Activated CD4-positive, alpha-beta memory T cell treated with anti-CD3 and anti-CD28 coated beads for 36 hours (primary cell): ENCODE measurements around the gene ATG101. TPM values are rescaled to one million over a fixed set of nuclear protein-coding genes. Genes with fewer than 3 reads are reported as not detected.
A peak's percentile ranks its signal among the peaks of the same experiment; 100 is the strongest.

Experiments
- CTCF ChIA-PET: fragments of 350-600 bp; sonication (Branson Sonifier 250); formaldehyde crosslinking; loops from one replicate; lab custom pipeline; 2021; ENCODE audit warnings: antibody characterized with exemption, inconsistent platforms; lab: Charles Lee
- POLR2A ChIA-PET: fragments of 350-600 bp; sonication (Branson Sonifier 250); formaldehyde crosslinking; loops from one replicate; lab custom pipeline; 2021; ENCODE audit warnings: antibody characterized with exemption; lab: Charles Lee
- DNase-seq: peaks from one replicate; pipeline ENCODE4 v3.0.0-alpha.2; 2020
- H3K27ac Mint-ChIP-seq: one replicate; pipeline ENCODE4 v1.8.0; 2021; ENCODE audit warnings: mixed read lengths
- H3K27me3 Mint-ChIP-seq: one replicate; pipeline ENCODE4 v1.8.0; 2021; ENCODE audit warnings: mixed read lengths
- H3K36me3 Mint-ChIP-seq: one replicate; pipeline ENCODE4 v1.8.0; 2021; ENCODE audit warnings: mixed read lengths
- H3K4me1 Mint-ChIP-seq: one replicate; pipeline ENCODE4 v1.8.0; 2021; ENCODE audit warnings: low read depth, mixed read lengths
- H3K4me3 Mint-ChIP-seq: one replicate; pipeline ENCODE4 v1.8.0; 2021; ENCODE audit warnings: mild to moderate bottlenecking, mixed read lengths
- H3K9me3 Mint-ChIP-seq: one replicate; pipeline ENCODE4 v1.8.0; 2021; ENCODE audit warnings: mixed read lengths
- intact Hi-C: fragments of 100-400 bp; cut with micrococcal nuclease; formaldehyde crosslinking; loops from one replicate; pipeline ENCODE4 v1.15.1; 2023
- total RNA-seq, 2 experiments: library from RNA; stranded (reverse); gene quantifications; one replicate each; pipeline ENCODE4 v1.2.3, GENCODE V29; 2021

ATG101 gene, protein sequence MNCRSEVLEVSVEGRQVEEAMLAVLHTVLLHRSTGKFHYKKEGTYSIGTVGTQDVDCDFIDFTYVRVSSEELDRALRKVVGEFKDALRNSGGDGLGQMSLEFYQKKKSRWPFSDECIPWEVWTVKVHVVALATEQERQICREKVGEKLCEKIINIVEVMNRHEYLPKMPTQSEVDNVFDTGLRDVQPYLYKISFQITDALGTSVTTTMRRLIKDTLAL
- 10 to 100 TPM; 35.7 to 38.0 TPM for total RNA-seq

DNA sequence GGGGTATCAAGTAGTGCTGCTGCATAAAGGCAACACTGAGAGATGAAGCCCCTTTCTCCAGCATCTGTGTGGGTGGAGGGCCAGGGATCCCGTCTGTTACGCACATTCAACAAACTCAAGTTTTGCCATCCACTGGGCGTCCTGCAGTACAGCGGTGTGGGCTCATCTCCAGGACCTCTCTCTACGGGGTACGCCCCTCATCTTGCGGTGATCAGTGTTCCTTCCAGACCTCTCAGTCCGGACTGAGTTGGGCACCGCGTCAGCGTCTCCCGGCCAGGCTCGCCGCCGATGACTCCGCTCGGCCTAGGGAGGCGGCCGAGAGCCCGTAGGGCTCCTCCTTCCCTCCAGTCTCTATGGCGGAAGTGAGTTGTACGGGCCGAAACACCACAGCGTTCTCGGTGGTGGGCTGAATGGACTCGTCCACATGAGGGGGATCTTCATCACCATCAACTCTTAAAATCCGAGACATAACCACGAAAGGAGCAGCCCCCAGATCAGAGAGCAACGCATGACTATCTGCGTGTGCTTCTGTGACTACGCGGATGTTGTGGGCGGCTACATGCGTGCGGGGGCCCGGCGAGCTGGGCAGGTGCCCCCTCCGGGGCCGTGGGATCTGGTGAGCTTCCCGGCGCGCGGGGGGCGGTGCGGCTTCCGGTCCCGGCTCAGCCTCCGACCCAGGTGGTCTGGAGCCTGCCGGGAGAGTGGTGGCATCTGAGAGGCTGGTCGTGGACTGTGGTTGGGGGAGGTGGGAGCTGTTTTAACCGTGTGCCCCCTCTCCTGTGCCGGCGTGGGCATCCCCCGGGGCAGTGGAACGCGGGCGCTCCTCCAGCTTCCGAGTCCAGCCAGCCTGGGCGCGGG is at the start of gene ATG101:
ATG101 (plus strand) TSS at position 652 of the 858 bp plus-strand sequence. CDS start 3,673 bp downstream, outside the sequence.
- ChIA-PET POLR2A (interaction anchor here (0.9 to 3.1 kb wide), 10 partner anchors 11 to 174 kb away, joined by 3 to 19 read pairs (median 4); partner anchors contain the start of genes NR4A1 and TAMALIN), CTCF (interaction anchor here (0.8 to 16.3 kb wide), 16 partner anchors 10 to 937 kb away, joined by 3 to 407 read pairs (median 4); partner anchors contain the start of genes EIF4B and NR4A1)
- Mint-ChIP-seq H3K27ac (peak within 1 kb of the TSS; percentile 98), H3K36me3 (peaks cover 15% of the 10 kb centered on the region), H3K4me1 (peaks cover 47% of the 10 kb centered on the region), H3K27me3 (no peaks in the 10 kb centered on the region), H3K9me3 (no peaks in the 10 kb centered on the region), H3K4me3 (peak within 1 kb of the TSS; percentile 91)
- DNase-seq: peak; percentile 91
- intact Hi-C loops: loop anchor here (1.0 to 5.0 kb wide), 4 partner anchors 18 to 48 kb away; partner anchors contain the start of gene NR4A1

DNA sequence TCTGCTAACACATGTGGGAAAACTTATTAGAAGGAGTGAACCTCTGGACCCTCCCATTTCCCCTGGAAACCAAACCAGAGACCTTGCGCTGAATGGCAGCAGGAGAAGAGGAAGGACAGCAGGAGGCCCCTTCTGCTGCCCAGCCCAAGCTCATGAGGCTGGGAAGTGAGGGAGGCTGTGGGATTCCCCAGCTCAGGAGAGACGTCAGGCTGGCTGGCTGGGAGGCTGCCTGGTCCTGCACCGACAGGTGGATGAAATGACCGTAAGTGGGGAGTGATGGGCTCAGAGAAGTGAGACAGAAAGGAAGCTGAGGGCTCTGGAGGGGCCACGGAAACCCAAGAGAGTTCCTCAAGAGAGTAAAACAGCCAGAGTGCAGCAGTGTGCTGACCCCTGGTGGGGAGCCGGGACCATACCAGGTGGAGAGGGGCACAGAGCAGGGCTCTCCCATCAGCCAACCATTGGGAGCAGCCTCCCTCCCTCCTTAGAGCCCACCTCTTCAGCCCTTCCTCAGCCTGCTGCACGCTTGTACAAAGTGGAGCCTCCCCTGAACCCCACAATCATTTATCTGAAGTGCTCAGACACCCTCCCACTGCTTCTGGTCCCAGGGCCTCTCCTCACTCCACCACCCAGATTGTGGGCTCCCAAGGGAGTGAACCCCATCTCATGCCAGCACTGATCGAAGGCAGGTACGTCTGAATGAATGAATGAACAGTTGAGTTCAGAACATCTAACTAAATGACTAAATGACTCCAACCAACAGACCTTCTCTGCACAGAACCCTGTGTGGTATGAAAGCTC is 49.0 kb upstream of the ATG101 start:
- POLR2A ChIA-PET: interaction anchor here (1.0 to 4.5 kb wide), 4 partner anchors 12 to 28 kb away, joined by 4 to 28 read pairs (median 4); partner anchors contain the start of gene TAMALIN
- H3K9me3 Mint-ChIP-seq: no peaks in the 10 kb centered on the region
- intact Hi-C loops: loop anchor here (1.0 kb wide), 1 partner anchor 27 kb away; no protein-coding TSS in a partner anchor
- H3K36me3 Mint-ChIP-seq: no peaks in the 10 kb centered on the region
- no peak overlapping the region for H3K27ac Mint-ChIP-seq
- peaks cover 27% of the 10 kb centered on the region for H3K4me1 Mint-ChIP-seq
- CTCF ChIA-PET: interaction anchor here (0.6 to 15.9 kb wide), 21 partner anchors 9 to 861 kb away, joined by 3 to 438 read pairs (median 6); partner anchors contain the start of genes ANKRD33, ATG101, NR4A1 and SMIM41
- no peak overlapping the region for H3K4me3 Mint-ChIP-seq
- DNase-seq: peak; percentile 77
- H3K27me3 Mint-ChIP-seq: no peaks in the 10 kb centered on the region

DNA sequence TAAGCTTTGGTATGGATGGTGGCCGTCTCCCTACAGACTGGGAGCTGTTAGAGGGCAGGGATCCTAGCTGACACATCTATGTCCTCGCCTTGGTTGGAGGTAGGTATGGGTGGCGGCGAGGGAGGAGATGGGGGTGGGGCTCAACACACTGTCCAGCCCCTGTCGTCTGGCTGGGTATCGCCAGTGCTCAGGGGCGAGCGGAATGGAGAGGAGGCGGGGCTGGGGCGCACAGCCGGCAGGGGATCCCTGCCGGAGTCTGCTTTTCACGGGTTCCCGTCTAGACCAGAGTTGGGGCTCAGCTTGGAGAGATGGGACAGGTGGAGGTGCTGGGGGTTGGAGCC is 47.0 kb upstream of the ATG101 start:
- H3K27ac Mint-ChIP-seq: no peak overlapping the region
- ChIA-PET CTCF (interaction anchor here (0.7 to 15.9 kb wide), 24 partner anchors 10 to 978 kb away, joined by 3 to 438 read pairs (median 9); partner anchors contain the start of genes ATG101, NR4A1, SMIM41 and TAMALIN), POLR2A (interaction anchor here (1.0 to 4.5 kb wide), 5 partner anchors 10 to 47 kb away, joined by 3 to 28 read pairs (median 4); partner anchors contain the start of genes ATG101 and TAMALIN)
- intact Hi-C loops: loop anchor here (1.0 kb wide), 2 partner anchors 16 to 72 kb away; partner anchors contain the start of gene ACVR1B
- DNase-seq: peak; percentile 57
- no peaks in the 10 kb centered on the region for H3K36me3 Mint-ChIP-seq
- H3K4me3 Mint-ChIP-seq: peak overlapping the region; percentile 79
- no peaks in the 10 kb centered on the region for H3K9me3 Mint-ChIP-seq
- H3K4me1 Mint-ChIP-seq: peaks cover 32% of the 10 kb centered on the region
- H3K27me3 Mint-ChIP-seq: no peaks in the 10 kb centered on the region

DNA sequence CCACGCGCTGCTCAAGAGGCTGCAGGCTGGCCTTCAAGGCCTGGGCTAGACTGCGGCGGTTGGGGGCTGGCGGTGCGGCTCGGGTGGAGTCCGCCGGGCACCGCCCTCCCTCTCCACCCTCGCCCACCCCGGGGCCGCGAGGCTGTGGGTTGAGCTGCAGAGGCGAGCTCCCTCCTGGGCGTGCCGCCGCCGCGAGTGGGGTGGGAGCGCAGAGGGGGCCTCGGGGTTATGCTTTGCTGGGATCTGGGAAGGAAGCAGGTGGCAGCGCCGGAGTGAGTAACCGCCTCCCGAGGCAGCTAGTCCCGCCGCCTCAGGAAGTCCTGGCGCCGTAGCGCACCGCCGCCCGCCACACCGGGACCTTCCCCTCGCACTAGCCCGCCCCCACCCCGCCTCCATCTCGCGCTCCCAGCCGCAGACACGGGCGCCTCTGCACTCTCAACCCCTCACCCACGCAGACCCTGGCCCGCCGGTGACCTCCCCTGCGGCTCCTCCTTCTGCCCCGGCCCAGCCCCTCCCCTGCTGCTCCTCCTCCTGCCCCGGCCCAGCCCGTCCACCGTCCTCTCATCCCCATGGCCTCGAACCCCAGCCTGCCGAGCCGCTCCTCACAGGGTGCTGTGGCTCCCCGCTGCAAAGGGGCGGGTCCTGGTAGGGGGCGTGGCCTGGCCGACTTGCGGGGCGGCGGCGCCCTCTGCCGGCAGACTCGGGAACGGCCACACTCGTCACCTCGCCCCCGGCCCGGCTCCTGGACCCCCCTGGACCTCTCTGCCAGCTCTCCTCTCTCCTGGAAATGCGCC is 46.4 kb upstream of the ATG101 start:
- H3K4me3 Mint-ChIP-seq: peak overlapping the region; percentile 79
- H3K27ac Mint-ChIP-seq: peak overlapping the region; percentile 91
- ChIA-PET CTCF (interaction anchor here (0.7 to 15.9 kb wide), 30 partner anchors 9 to 978 kb away, joined by 3 to 438 read pairs (median 8); partner anchors contain the start of genes ATG101, NR4A1, SMIM41 and TAMALIN), POLR2A (interaction anchor here (1.0 to 4.5 kb wide), 5 partner anchors 9 to 47 kb away, joined by 3 to 28 read pairs (median 4); partner anchors contain the start of genes ATG101 and TAMALIN)
- intact Hi-C loops: loop anchor here (1.0 kb wide), 2 partner anchors 16 to 72 kb away; partner anchors contain the start of gene ACVR1B
- H3K9me3 Mint-ChIP-seq: no peaks in the 10 kb centered on the region
- no peaks in the 10 kb centered on the region for H3K27me3 Mint-ChIP-seq
- no peaks in the 10 kb centered on the region for H3K36me3 Mint-ChIP-seq
- peak; percentile 95 for DNase-seq
- H3K4me1 Mint-ChIP-seq: peaks cover 32% of the 10 kb centered on the region

DNA sequence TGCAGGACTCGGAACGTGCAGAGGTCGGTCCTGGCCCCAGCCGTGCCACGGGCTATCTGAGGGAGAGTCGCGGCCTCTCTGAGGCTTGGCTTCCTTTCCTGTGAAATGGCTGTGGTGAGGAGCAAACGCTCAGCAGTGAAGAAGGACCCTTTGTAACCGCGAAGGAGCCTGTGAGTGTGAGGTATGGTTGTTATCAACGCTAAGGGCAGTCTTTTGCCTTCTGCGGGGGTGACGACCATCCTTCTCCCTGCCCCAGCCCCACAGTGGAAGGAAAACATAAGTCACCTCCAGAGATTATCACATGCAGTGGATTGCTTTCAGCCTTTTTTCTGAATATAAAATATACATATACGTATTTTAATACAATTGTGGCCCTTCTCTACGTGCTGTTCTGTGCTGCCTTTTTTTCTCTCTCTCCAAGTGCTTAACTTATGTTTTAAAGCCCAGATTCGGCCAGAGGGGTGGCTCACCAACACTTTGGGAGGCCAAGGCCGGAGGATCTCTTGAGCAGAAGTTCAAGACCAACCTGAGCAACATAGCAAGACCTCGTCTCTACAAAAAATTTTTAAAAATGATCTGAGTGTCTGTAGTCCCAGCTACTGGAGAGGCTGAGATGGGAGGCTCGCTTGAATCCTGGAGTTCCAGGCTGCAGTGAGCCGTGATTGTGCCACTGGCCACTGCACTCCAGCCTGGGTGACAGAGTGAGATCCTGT is 45.6 kb upstream of the ATG101 start:
- ChIA-PET POLR2A (interaction anchor here (0.6 to 4.5 kb wide), 8 partner anchors 9 to 138 kb away, joined by 3 to 28 read pairs (median 8); partner anchors contain the start of genes ATG101, NR4A1 and TAMALIN), CTCF (interaction anchor here (0.7 to 15.9 kb wide), 29 partner anchors 8 to 1175 kb away, joined by 3 to 438 read pairs (median 10); partner anchors contain the start of genes ATG101, NR4A1, SMIM41 and TAMALIN)
- peaks cover 32% of the 10 kb centered on the region for H3K4me1 Mint-ChIP-seq
- intact Hi-C loops: loop anchor here (1.0 to 2.0 kb wide), 4 partner anchors 17 to 99 kb away; partner anchors contain the start of gene ACVR1B
- no peaks in the 10 kb centered on the region for H3K9me3 Mint-ChIP-seq
- no peaks in the 10 kb centered on the region for H3K36me3 Mint-ChIP-seq
- no peaks in the 10 kb centered on the region for H3K27me3 Mint-ChIP-seq
- DNase-seq: no peak
- H3K27ac Mint-ChIP-seq: peak overlapping the region; percentile 91
- H3K4me3 Mint-ChIP-seq: peak overlapping the region; percentile 79

DNA sequence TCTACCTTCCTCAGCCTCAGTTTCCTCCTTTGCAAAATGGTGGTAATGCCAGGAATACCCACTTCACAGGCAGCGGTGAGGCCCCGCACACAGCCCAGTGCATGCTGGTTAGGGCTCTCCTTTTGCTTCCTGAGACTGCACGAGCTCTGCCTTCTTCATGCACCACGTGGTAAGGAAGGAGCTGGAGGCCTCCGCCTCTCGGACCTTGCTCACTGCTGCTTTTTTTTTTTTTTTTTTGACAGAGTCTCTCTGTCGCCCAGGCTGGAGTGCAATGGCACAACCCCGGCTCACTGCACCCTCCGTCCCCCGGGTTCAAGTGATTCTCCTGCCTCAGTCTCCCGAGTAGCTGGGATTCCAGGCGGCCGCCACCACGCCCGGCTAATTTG is 44.9 kb upstream of the ATG101 start:
- H3K4me3 Mint-ChIP-seq: peak overlapping the region; percentile 79
- no peaks in the 10 kb centered on the region for H3K9me3 Mint-ChIP-seq
- CTCF ChIA-PET: interaction anchor here (0.6 to 15.9 kb wide), 42 partner anchors 8 to 1174 kb away, joined by 3 to 438 read pairs (median 7); partner anchors contain the start of genes ACVR1B, ATG101, NR4A1 and SMIM41
- DNase-seq: peak; percentile 85
- no peaks in the 10 kb centered on the region for H3K27me3 Mint-ChIP-seq
- no peaks in the 10 kb centered on the region for H3K36me3 Mint-ChIP-seq
- POLR2A ChIA-PET: interaction anchor here (0.5 to 4.5 kb wide), 13 partner anchors 9 to 139 kb away, joined by 3 to 28 read pairs (median 4); partner anchors contain the start of genes ATG101, NR4A1 and TAMALIN
- peaks cover 32% of the 10 kb centered on the region for H3K4me1 Mint-ChIP-seq
- peak overlapping the region; percentile 91 for H3K27ac Mint-ChIP-seq
- intact Hi-C loops: loop anchor here (1.0 to 2.0 kb wide), 10 partner anchors 8 to 100 kb away; partner anchors contain the start of genes ATG101 and NR4A1

DNA sequence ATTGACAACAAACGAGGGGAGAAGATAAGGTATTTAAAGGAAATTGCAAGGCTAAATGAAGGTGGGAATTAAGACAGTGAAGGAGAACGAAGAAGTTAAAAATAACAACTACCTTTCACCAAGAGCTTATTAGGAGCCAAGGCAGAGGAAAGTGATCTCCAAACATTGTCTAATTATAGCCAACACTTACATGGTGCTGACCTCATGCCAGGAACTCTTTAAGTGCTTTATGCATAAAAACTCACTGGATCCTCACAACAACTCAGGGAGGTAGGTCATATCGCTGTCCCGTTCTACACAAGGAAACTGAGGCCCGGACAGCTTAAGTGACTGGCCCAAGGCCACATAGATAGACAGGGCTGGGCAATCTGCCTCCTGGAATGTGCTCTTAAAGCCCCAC is 43.5 kb upstream of the ATG101 start:
- CTCF ChIA-PET: interaction anchor here (0.7 to 15.9 kb wide), 33 partner anchors 12 to 1599 kb away, joined by 3 to 438 read pairs (median 9); partner anchors contain the start of genes ACVR1B, ATG101, NR4A1 and SMIM41
- Mint-ChIP-seq H3K4me1 (peaks cover 20% of the 10 kb centered on the region), H3K4me3 (peak overlapping the region; percentile 79), H3K36me3 (no peaks in the 10 kb centered on the region), H3K27ac (no peak overlapping the region), H3K9me3 (no peaks in the 10 kb centered on the region), H3K27me3 (no peaks in the 10 kb centered on the region)
- no peak for DNase-seq
- intact Hi-C loops: no loop called here
- POLR2A ChIA-PET: interaction anchor here (0.7 to 2.4 kb wide), 4 partner anchors 25 to 92 kb away, joined by 3 to 18 read pairs (median 9); partner anchors contain the start of genes ATG101 and NR4A1

DNA sequence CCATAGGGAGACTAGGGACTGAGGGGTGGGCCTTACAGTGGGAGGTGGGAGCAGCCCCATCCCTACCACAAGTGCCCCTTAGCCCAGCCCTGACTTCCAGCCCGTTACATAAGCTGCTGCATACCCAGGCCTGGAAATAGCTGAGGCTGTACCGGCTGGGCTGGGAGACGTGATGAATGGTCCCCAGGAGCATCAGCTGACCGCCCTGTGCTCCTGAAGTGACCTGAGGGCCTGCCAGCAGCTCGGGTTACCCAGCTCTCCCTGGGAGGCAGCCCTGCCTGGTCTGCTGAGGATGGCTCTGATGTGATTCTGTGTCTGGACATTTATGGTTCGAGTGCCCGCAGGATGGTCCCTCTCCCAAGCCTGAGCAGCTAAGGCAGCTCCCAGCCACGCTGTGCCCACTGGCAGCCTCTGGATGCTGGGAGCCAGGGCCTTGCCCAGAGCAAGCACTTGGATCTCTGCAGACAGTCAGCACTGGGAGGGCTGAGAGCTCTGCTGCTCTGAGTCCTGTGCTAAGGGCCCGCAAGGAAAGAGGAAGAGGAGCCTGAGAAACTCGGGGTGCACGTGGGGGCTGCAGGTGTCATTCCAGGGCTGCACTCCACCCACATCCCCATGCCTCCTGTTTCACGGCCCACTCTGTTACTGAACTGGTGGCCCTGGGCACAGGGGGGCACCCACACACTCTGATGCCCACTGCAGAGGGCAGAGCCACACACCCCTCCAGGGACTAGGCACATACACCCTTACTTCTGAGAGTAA is 42.5 kb upstream of the ATG101 start:
- Mint-ChIP-seq H3K36me3 (no peaks in the 10 kb centered on the region), H3K27ac (no peak overlapping the region), H3K4me3 (no peak overlapping the region), H3K9me3 (no peaks in the 10 kb centered on the region), H3K4me1 (peaks cover 20% of the 10 kb centered on the region), H3K27me3 (no peaks in the 10 kb centered on the region)
- intact Hi-C loops: no loop called here
- ChIA-PET CTCF (interaction anchor here (0.6 to 15.9 kb wide), 10 partner anchors 14 to 181 kb away, joined by 3 to 438 read pairs (median 141); partner anchors contain the start of genes ATG101, NR4A1, SMIM41 and TAMALIN), POLR2A (no interaction called here)
- DNase-seq: no peak
